HG03571 (cell line): ENCODE results near the gene TMEM132C.

Experiments used
- ATAC-seq: cut with Tn5 transposase; IDR thresholded peaks from one replicate; pipeline ENCODE4 v1.9.1; 2021; ENCODE audit not compliant: unreplicated experiment

TMEM132C gene

GRCh38 chr12:128337431-128338170 is 70.6 kb downstream of the TMEM132C start:
- no peak for ATAC-seq

- ATAC-seq, result no peak
Measured at GRCh38 chr12:128338386-128339125, 71.6 kb downstream of the TMEM132C start.

GRCh38 chr12:128339126-128339520 is 72.2 kb downstream of the TMEM132C start:
- no peak for ATAC-seq

- no peak for ATAC-seq
Measured at GRCh38 chr12:128339631-128340030, 72.7 kb downstream of the TMEM132C start.

- no peak for ATAC-seq
Measured at GRCh38 chr12:128353301-128353700, 86.3 kb downstream of the TMEM132C start.

GRCh38 chr12:128356547-128356946 is 89.6 kb downstream of the TMEM132C start:
- ATAC-seq, result no peak

- ATAC-seq, result no peak
Measured at GRCh38 chr12:128361400-128361995, 94.5 kb downstream of the TMEM132C start.

GRCh38 chr12:128365032-128365431 is 98.1 kb downstream of the TMEM132C start:
- no peak for ATAC-seq

GRCh38 chr12:128365651-128366231 is 98.8 kb downstream of the TMEM132C start:
- no peak for ATAC-seq

GRCh38 chr12:128367961-128368360 is 101.0 kb downstream of the TMEM132C start:
- no peak for ATAC-seq

- no peak for ATAC-seq
Measured at GRCh38 chr12:128381541-128381940, 114.6 kb downstream of the TMEM132C start.

GRCh38 chr12:128381946-128382345 is 115.0 kb downstream of the TMEM132C start:
- no peak for ATAC-seq

- no peak for ATAC-seq
Measured at GRCh38 chr12:128382946-128383345, 116.0 kb downstream of the TMEM132C start.

GRCh38 chr12:128383357-128383937 is 116.5 kb downstream of the TMEM132C start:
- ATAC-seq, result no peak

GRCh38 chr12:128385736-128386135 is 118.8 kb downstream of the TMEM132C start:
- no peak for ATAC-seq

- ATAC-seq, result no peak
Measured at GRCh38 chr12:128387811-128388422, 120.9 kb downstream of the TMEM132C start.

- no peak for ATAC-seq
Measured at GRCh38 chr12:128388461-128389000, 121.6 kb downstream of the TMEM132C start.

- no peak for ATAC-seq
Measured at GRCh38 chr12:128393346-128393745, 126.4 kb downstream of the TMEM132C start.

GRCh38 chr12:128394137-128394536 is 127.2 kb downstream of the TMEM132C start:
- no peak for ATAC-seq

GRCh38 chr12:128399253-128399652 is 132.3 kb downstream of the TMEM132C start:
- ATAC-seq, result no peak
